Suprapubic skin (tissue), 3 donors: ENCODE data around the gene COPZ1.

Experiments
- POLR2AphosphoS5 ChIP-seq, 3 donors: sonication (generic); formaldehyde crosslinking; IDR thresholded peaks; one replicate each; pipeline ENCODE4 v1.6.1; 2017; ENCODE audit warnings: antibody characterized with exemption in 3 of 3
- TF ChIP-seq, protein P1 (sequence below), 2 donors: fragments of 200-600 bp in 1 of 2; fragments of 450-650 bp in 1 of 2; sonication (generic) in 1 of 2; IDR thresholded peaks; one replicate each; pipeline ENCODE4 v1.5.1; 2016 to 2019; ENCODE audit warnings: antibody characterized with exemption in 2 of 2, mild to moderate bottlenecking in 1 of 2, moderate library complexity in 1 of 2

DNA sequence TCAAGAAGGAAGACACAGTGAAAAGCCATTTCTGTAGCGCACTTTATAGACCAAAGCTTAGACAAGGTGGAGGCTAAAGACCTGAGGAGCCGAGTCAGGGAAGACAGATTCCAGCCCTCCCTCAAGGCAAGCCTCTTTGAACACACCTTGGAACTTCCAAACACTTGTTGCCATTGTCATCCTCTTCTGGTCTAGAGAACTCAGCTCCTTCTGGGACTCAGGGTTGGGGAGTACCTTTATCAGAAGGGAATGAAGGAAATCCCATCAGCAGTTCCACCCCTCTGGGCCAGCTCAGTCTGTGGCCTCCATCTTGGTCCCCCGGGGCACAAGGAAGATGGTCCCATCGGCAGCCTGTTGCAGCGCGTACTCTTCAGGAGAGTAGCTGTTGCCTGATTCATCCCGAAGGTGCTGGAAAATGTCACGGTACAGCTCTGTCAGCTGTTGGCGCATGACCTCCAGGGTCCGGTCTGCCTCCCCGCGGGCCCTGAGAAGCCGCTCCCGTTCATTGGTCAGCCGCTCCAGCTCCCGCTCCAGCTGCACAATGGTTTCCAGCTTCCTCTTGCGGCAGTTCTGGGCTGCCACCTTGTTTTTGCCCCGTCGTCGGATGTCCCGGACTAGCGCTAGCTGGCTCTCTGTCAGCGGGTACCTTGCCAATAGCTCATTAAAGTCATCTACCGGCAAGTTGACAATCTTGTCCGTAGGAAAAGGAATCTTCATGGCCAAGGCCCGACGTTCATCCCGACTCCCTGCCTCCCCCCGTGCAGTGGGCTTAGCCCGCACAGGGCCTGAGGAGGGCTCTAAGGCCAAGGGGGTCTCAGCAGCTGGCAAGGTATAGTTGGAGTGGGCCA is 32.6 kb upstream of the COPZ1 start:
- TF ChIP-seq, protein P1, sequence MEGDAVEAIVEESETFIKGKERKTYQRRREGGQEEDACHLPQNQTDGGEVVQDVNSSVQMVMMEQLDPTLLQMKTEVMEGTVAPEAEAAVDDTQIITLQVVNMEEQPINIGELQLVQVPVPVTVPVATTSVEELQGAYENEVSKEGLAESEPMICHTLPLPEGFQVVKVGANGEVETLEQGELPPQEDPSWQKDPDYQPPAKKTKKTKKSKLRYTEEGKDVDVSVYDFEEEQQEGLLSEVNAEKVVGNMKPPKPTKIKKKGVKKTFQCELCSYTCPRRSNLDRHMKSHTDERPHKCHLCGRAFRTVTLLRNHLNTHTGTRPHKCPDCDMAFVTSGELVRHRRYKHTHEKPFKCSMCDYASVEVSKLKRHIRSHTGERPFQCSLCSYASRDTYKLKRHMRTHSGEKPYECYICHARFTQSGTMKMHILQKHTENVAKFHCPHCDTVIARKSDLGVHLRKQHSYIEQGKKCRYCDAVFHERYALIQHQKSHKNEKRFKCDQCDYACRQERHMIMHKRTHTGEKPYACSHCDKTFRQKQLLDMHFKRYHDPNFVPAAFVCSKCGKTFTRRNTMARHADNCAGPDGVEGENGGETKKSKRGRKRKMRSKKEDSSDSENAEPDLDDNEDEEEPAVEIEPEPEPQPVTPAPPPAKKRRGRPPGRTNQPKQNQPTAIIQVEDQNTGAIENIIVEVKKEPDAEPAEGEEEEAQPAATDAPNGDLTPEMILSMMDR (IDR thresholded peaks at IDR 0.05) = no peak
- no peak for TF ChIP-seq POLR2AphosphoS5 (IDR thresholded peaks at IDR 0.05)
